Amniotic epithelial cell (primary cell): ENCODE data around the gene CA4.

ENCODE experiments used
- DNase-seq: peaks from one replicate; pipeline ENCODE4 v3.0.0-alpha.2; 2010; ENCODE audit warnings: low read depth

Gene CA4

GRCh38 chr17:60130466-60130865 is 19.3 kb upstream of the CA4 start:
- no peak for DNase-seq

- no peak for DNase-seq
These were observed 15.2 kb upstream of the CA4 start for GRCh38 chr17:60134396-60135150.

- peak; percentile 86 for DNase-seq
These were observed 14.4 kb upstream of the CA4 start for GRCh38 chr17:60135151-60135950.

GRCh38 chr17:60135951-60136666 is 13.7 kb upstream of the CA4 start:
- DNase-seq, result no peak

GRCh38 chr17:60137731-60138130 is 12.0 kb upstream of the CA4 start:
- no peak for DNase-seq

- no peak for DNase-seq
These were observed 10.9 kb upstream of the CA4 start for GRCh38 chr17:60138769-60139437.

GRCh38 chr17:60139438-60140285 is 10.1 kb upstream of the CA4 start:
- DNase-seq, result peak; percentile 55

GRCh38 chr17:60141111-60142018 is 8.4 kb upstream of the CA4 start:
- no peak for DNase-seq

- peak; percentile 79 for DNase-seq
These were observed 6.8 kb upstream of the CA4 start for GRCh38 chr17:60142872-60143499.

GRCh38 chr17:60145006-60145935 is 4.5 kb upstream of the CA4 start:
- peak; percentile 30 for DNase-seq

GRCh38 chr17:60146206-60146605 is 3.6 kb upstream of the CA4 start:
- no peak for DNase-seq

- no peak for DNase-seq
These were observed 2.1 kb upstream of the CA4 start for GRCh38 chr17:60147553-60148223.

- no peak for DNase-seq
These were observed 1.4 kb upstream of the CA4 start for GRCh38 chr17:60148373-60148772.

- DNase-seq, result no peak
These were observed 1.6 kb downstream of the CA4 start for GRCh38 chr17:60151355-60151754.

GRCh38 chr17:60153606-60154390 is 4.0 kb downstream of the CA4 start:
- DNase-seq, result no peak

GRCh38 chr17:60154616-60155426 is 5.0 kb downstream of the CA4 start:
- peak; percentile 30 for DNase-seq
